Prostate gland (tissue), 2 donors: ENCODE measurements around the gene SRM. TPM values are rescaled to one million over a fixed set of nuclear protein-coding genes. Genes with fewer than 3 reads are reported as not detected.
A peak's percentile ranks its signal among the peaks of the same experiment; 100 is the strongest.
"Not testable (repeated sequence)": the region's sequence is repeated elsewhere in the genome, so short reads cannot be mapped to it uniquely, and the experiment has no call there.

ENCODE experiments used
- DNase-seq: peaks from one replicate; pipeline ENCODE4 v3.0.0-alpha.2; 2019; ENCODE audit warnings: low spot score
- H3K27ac ChIP-seq, 2 donors: fragments of 200-600 bp; sonication (generic); 2 replicates each; pipeline ENCODE4 v1.5.1; 2017 to 2019
- H3K27me3 ChIP-seq: fragments of 200-600 bp; sonication (generic); replicated peaks from 2 replicates; pipeline ENCODE4 v1.5.1; 2019; ENCODE audit not compliant: insufficient read depth
- H3K36me3 ChIP-seq, 2 donors: fragments of 200-600 bp; sonication (generic); 1 replicate in 1 of 2; 2 replicates in 1 of 2; pipeline versions ENCODE4 v1.5.1 to v1.8.1; 2017 to 2019
- H3K4me1 ChIP-seq: fragments of 200-600 bp; sonication (generic); replicated peaks from 2 replicates; pipeline ENCODE4 v1.5.1; 2019
- H3K4me3 ChIP-seq, 2 donors: fragments of 200-600 bp; sonication (generic); 2 replicates each; pipeline ENCODE4 v1.5.1; 2017 to 2019
- H3K9me3 ChIP-seq: fragments of 200-600 bp; sonication (generic); 2 replicates; pipeline ENCODE4 v1.5.1; 2017
- POLR2A ChIP-seq: fragments of 450-650 bp; IDR thresholded peaks from one replicate; pipeline ENCODE4 v1.6.1; 2016; ENCODE audit warnings: antibody characterized with exemption, mild to moderate bottlenecking
- POLR2AphosphoS5 ChIP-seq: sonication (generic); formaldehyde crosslinking; IDR thresholded peaks from one replicate; pipeline ENCODE4 v1.6.1; 2017; ENCODE audit warnings: antibody characterized with exemption
- WGBS: methylation state at CpG from one replicate; pipeline ENCODE4 v1.1.5; 2018; 5-methylcytosine and 5-hydroxymethylcytosine counted together
- intact Hi-C: fragments of 100-400 bp; cut with DNase I; formaldehyde crosslinking; loops from one replicate; pipeline ENCODE4 v1.14.2; 2022
- total RNA-seq, 2 donors: library from RNA; depleted of rRNA; stranded (reverse); fragments of >200 nt; gene quantifications; one replicate each; pipeline ENCODE4 v1.1.0, GENCODE V29; 2016
- TF ChIP-seq, protein P1 (sequence below), 4 experiments: fragments of 200-600 bp in 2 of 4; fragments of 450-650 bp in 2 of 4; sonication (generic) in 2 of 4; IDR thresholded peaks; 1 replicate in 3 of 4; 2 replicates in 1 of 4; pipeline ENCODE4 v1.5.1; 2016 to 2019; ENCODE audit warnings: antibody characterized with exemption in 4 of 4, mild to moderate bottlenecking in 2 of 4, moderate library complexity in 2 of 4

Gene SRM
- total RNA-seq, 2 donors from 2014 or later = 39.3 to 89.2 TPM

DNA sequence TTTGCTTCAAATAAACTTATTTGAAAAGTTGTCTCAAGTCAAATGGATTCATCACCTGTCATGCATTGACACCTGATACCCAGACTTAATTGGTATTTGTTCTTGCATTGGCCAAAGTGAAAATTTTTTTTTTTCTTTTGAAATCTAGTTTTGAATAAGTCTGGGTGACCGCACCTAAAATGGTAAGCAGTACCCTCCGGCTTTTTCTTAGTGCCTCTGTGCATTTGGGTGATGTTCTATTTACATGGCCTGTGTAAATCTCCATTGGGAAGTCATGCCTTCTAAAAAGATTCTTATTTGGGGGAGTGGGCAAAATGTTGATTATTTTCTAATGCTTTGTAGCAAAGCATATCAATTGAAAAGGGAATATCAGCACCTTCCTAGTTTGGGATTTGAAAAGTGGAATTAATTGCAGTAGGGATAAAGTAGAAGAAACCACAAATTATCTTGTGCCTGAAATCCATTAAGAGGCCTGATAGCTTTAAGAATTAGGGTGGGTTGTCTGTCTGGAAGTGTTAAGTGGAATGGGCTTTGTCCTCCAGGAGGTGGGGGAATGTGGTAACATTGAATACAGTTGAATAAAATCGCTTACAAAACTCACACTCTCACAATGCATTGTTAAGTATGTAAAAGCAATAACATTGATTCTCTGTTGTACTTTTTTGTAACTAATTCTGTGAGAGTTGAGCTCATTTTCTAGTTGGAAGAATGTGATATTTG lies 35.5 kb downstream of the SRM start:
- H3K9me3 ChIP-seq = no peaks in the 10 kb centered on the region
- no peaks in the 10 kb centered on the region for H3K27me3 ChIP-seq
- no peak overlapping the region for H3K4me3 ChIP-seq
- WGBS = 81% methylated on average over 3 of the region's 3 CpGs
- no peaks in the 10 kb centered on the region for H3K4me1 ChIP-seq
- TF ChIP-seq POLR2AphosphoS5 (no peak), POLR2A (no peak)
- TF ChIP-seq, protein P1, sequence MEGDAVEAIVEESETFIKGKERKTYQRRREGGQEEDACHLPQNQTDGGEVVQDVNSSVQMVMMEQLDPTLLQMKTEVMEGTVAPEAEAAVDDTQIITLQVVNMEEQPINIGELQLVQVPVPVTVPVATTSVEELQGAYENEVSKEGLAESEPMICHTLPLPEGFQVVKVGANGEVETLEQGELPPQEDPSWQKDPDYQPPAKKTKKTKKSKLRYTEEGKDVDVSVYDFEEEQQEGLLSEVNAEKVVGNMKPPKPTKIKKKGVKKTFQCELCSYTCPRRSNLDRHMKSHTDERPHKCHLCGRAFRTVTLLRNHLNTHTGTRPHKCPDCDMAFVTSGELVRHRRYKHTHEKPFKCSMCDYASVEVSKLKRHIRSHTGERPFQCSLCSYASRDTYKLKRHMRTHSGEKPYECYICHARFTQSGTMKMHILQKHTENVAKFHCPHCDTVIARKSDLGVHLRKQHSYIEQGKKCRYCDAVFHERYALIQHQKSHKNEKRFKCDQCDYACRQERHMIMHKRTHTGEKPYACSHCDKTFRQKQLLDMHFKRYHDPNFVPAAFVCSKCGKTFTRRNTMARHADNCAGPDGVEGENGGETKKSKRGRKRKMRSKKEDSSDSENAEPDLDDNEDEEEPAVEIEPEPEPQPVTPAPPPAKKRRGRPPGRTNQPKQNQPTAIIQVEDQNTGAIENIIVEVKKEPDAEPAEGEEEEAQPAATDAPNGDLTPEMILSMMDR (IDR thresholded peaks at IDR 0.05) = no peak
- H3K36me3 ChIP-seq = peaks cover 15 to 25% of the 10 kb centered on the region in 2 donors
- no peak for DNase-seq
- no peak overlapping the region for H3K27ac ChIP-seq
- intact Hi-C loops = no loop called here

DNA sequence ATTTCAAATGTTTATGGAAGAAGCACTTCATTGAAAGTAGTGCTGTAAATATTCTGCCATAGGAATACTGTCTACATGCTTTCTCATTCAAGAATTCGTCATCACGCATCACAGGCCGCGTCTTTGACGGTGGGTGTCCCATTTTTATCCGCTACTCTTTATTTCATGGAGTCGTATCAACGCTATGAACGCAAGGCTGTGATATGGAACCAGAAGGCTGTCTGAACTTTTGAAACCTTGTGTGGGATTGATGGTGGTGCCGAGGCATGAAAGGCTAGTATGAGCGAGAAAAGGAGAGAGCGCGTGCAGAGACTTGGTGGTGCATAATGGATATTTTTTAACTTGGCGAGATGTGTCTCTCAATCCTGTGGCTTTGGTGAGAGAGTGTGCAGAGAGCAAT lies 36.6 kb downstream of the SRM start:
- peaks cover 22 to 25% of the 10 kb centered on the region in 2 donors for H3K36me3 ChIP-seq
- H3K27ac ChIP-seq = no peak overlapping the region
- WGBS = 91% methylated on average over 14 of the region's 14 CpGs
- H3K4me3 ChIP-seq = no peak overlapping the region
- no peaks in the 10 kb centered on the region for H3K27me3 ChIP-seq
- H3K9me3 ChIP-seq = no peaks in the 10 kb centered on the region
- TF ChIP-seq POLR2AphosphoS5 = no peak
- no peaks in the 10 kb centered on the region for H3K4me1 ChIP-seq
- intact Hi-C loops = no loop called here
- DNase-seq = no peak

DNA sequence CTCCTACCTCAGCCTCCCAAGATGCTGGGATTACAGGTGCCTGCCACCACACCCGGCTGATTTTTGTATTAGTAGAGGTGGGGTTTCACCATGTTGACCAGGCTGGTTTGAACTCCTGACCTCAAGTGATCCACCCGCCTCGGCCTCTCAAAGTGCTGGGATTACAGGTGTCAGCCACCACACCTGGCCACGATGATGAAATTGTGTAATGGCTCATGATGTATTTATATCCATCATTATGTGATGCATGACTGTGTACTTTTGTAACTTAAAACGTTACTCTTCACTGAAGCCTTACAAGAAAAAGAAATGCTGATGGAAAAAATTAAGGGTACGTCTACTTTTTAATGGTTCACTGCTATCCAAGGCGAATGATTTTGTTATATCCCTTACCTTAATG lies 39.8 kb downstream of the SRM start:
- Histone ChIP-seq H3K4me3 (no peak overlapping the region), H3K4me1 (no peaks in the 10 kb centered on the region), H3K36me3 (peaks cover 25 to 26% of the 10 kb centered on the region in 2 donors), H3K27ac (no peak overlapping the region), H3K27me3 (no peaks in the 10 kb centered on the region), H3K9me3 (no peaks in the 10 kb centered on the region)
- 92% methylated on average over 6 of the region's 7 CpGs for WGBS
- TF ChIP-seq, protein P1 (IDR thresholded peaks at IDR 0.05) = no peak
- TF ChIP-seq POLR2AphosphoS5 (no peak), POLR2A (no peak)
- intact Hi-C loops = no loop called here
- no peak for DNase-seq

DNA sequence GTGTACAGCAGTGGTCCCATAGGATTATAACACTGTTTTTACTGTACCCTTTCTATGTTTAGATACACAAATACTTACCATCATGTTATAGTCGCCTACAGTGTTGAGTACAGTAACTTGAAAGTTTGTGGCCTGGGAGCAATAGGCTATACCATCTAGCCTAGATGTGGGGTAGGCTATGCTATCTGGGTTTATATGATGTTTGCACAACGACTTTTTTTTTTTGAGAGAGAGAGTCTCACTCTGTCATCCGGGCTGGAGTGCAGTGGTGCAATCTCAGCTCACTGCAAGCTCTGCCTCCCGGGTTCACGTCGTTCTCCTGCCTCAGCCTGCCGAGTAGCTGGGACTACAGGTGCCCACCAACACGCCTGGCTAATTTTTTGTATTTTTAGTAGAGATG lies 40.5 kb downstream of the SRM start:
- H3K4me3 ChIP-seq, H3K4me1 ChIP-seq, H3K27ac ChIP-seq, H3K9me3 ChIP-seq, intact Hi-C loops, H3K27me3 ChIP-seq, DNase-seq: not testable (repeated sequence)
- 80% methylated on average over 8 of the region's 8 CpGs for WGBS
- peaks cover 25 to 26% of the 10 kb centered on the region in 2 donors for H3K36me3 ChIP-seq

DNA sequence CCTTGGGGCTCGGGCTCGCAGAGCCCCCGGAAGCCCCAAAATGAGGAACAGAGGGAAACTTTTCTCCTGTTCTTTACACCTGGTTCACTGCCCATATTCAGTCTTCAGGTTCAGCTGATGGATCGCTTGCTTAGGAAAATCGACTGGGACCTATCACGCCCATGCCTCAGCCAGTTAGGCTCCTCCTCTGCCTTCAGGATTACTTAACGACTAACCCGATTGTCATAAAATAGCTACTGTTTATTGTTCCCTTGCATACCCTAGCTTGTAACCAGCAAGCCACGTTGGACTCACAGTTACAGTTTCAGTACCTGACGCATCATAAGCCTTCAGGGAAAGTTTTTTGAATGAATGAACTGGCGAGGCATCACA lies 46.7 kb downstream of the SRM start:
- intact Hi-C loops = loop anchor here (5.0 kb wide), 1 partner anchor 36 kb away; no protein-coding TSS in a partner anchor
- H3K4me1 ChIP-seq = peaks cover 8% of the 10 kb centered on the region
- peak overlapping the region; percentile 94 to 96 for H3K27ac ChIP-seq
- H3K4me3 ChIP-seq = peak overlapping the region; percentile 93 to 99
- H3K9me3 ChIP-seq = no peaks in the 10 kb centered on the region
- TF ChIP-seq POLR2A = no peak
- peak; percentile 9 for TF ChIP-seq POLR2AphosphoS5
- no peaks in the 10 kb centered on the region for H3K27me3 ChIP-seq
- WGBS = 1% methylated on average over 11 of the region's 11 CpGs
- DNase-seq = peak; percentile 8
- peaks cover 0 to 4% of the 10 kb centered on the region in 2 donors for H3K36me3 ChIP-seq

DNA sequence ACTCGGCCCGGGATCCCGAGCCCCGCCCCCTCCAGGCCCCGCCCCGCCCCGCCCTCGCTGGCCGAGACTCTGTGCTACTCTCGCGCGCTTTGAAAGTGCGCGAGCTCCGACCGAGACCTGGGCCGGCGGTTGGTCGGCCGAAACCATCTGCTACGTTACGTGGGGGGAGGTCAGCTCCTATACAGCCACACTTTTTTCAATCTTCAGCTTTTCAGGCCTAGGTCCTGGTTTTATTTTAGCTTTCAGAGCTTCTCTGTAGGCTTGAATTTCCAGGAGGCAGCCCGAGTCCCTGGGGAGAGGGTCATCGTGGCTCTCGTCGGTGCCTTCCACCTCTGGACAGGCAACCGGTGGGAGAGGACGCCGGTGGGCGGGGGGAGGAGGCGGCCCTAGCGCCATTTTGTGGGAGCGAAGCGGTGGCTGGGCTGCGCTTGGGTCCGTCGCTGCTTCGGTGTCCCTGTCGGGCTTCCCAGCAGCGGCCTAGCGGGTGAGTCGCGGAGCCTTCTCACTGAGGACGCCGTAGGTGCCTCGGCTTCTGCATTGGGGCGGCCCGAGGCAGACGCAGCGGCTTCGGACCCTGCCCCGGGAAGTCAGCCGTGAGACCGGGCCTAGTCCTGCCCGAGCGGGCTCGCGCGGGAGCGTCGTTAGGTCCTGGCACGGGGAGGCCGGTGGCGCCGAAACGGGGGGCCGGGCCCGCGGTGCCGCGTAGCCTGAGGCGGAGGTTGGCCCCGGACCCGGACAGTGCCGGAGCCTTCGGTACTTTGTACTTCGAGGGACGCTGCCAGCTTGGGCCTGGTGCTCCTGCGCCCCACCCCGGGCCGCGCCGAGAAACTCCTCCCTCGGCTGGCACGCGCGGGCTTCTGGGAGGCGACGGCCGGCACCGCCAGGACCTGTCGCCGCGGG lies 47.3 kb downstream of the SRM start, which contains the start of gene TARDBP:
Gene TARDBP, plus strand, starts transcription at position 395 of the 900 bp plus-strand sequence. CDS start 1,074 bp downstream, outside the sequence.
- intact Hi-C loops = loop anchor here (5.0 kb wide), 1 partner anchor 35 kb away; no protein-coding TSS in a partner anchor
- H3K4me1 ChIP-seq = peaks cover 8% of the 10 kb centered on the region
- H3K27ac ChIP-seq = peak within 1 kb of the TSS; percentile 94 to 96
- H3K36me3 ChIP-seq = peaks cover 0 to 4% of the 10 kb centered on the region in 2 donors
- H3K27me3 ChIP-seq = no peaks in the 10 kb centered on the region
- peak; percentile 84 for DNase-seq
- H3K4me3 ChIP-seq = peak within 1 kb of the TSS; percentile 93 to 99
- WGBS = under 1% methylated on average over 71 of the region's 94 CpGs
- H3K9me3 ChIP-seq = no peaks in the 10 kb centered on the region
- TF ChIP-seq POLR2A (peak; percentile 92), POLR2AphosphoS5 (peak; percentile 92)
- TF ChIP-seq, protein P1 (IDR thresholded peaks at IDR 0.05) = no peak
